Endothelial cell of umbilical vein (primary cell): ENCODE results near the gene USP6. TPM values are rescaled to one million over a fixed set of nuclear protein-coding genes. Genes with fewer than 3 reads are reported as not detected.

Experiments used
- BruUV-seq: library from RNA; stranded (reverse); fragments of 400-500 nt; replicated peaks from 2 replicates; lab custom pipeline; 2021; lab: Mats Ljungman, UMichigan
- CTCF ChIA-PET: fragments of 300-600, 350-600 bp; sonication (Branson Sonifier 250); formaldehyde crosslinking; loops from one replicate; lab custom pipeline; 2021; ENCODE audit warnings: antibody characterized with exemption, inconsistent platforms; lab: Charles Lee
- POLR2A ChIA-PET: fragments of 300-600, 350-600 bp; sonication (Branson Sonifier 250); formaldehyde crosslinking; loops from one replicate; lab custom pipeline; 2021; ENCODE audit warnings: antibody characterized with exemption, inconsistent platforms; lab: Charles Lee
- DNase-seq: peaks from one replicate; pipeline ENCODE4 v3.0.0-alpha.2; 2011; ENCODE audit warnings: low read depth, low spot score
- FAIRE-seq: peaks from 2 replicates; lab custom pipeline; 2011; peaks lifted over from hg19 to GRCh38; lab: Jason Lieb, UNC
- H2AFZ ChIP-seq: 2 replicates; pipeline ENCODE4 v1.6.0; 2012; ENCODE audit warnings: low read depth, low read length, control low read depth, inconsistent platforms
- H3K27ac ChIP-seq: 2 replicates; pipeline ENCODE4 v1.5.1; 2011; ENCODE audit warnings: low read depth, mild to moderate bottlenecking, control low read depth, low read length, moderate library complexity; ENCODE audit not compliant: insufficient read depth
- H3K27me3 ChIP-seq, 2 experiments: 2 replicates each; pipeline versions ENCODE4 v1.6.0 to v1.6.1; 2011; ENCODE audit warnings: low read length in 2 of 2, mixed read lengths in 1 of 2; ENCODE audit not compliant: control insufficient read depth in 2 of 2, insufficient read depth in 2 of 2
- H3K36me3 ChIP-seq, 2 experiments: 2 replicates in 1 of 2; 3 replicates in 1 of 2; pipeline ENCODE4 v1.5.1; 2011; ENCODE audit warnings: low read length in 2 of 2, mild to moderate bottlenecking in 1 of 2, moderate library complexity in 1 of 2; ENCODE audit not compliant: control insufficient read depth in 2 of 2, insufficient read depth in 2 of 2; ENCODE audit errors: extremely low read depth in 1 of 2
- H3K4me1 ChIP-seq: 3 replicates; pipeline ENCODE4 v1.5.1; 2011; ENCODE audit warnings: mild to moderate bottlenecking, low read length; ENCODE audit not compliant: control insufficient read depth, insufficient read depth; ENCODE audit errors: extremely low read depth
- H3K4me2 ChIP-seq: 2 replicates; pipeline ENCODE4 v1.6.1; 2011; ENCODE audit warnings: low read length, control low read depth, mixed read lengths; ENCODE audit not compliant: insufficient read depth
- H3K4me3 ChIP-seq, 3 experiments: fragments of 200-600 bp in 1 of 3; sonication (generic), shearing (Covaris generic) in 1 of 3; replicated peaks in 1 of 3; 2 replicates each; pipeline ENCODE4 v1.5.1; 2011 to 2016; ENCODE audit warnings: control low read depth in 3 of 3, low read length in 3 of 3, mild to moderate bottlenecking in 2 of 3, inconsistent platforms in 1 of 3, low read depth in 1 of 3, moderate library complexity in 1 of 3; ENCODE audit not compliant: insufficient read depth in 1 of 3
- H3K79me2 ChIP-seq: 2 replicates; pipeline ENCODE4 v1.6.0; 2012; ENCODE audit warnings: low read length, inconsistent platforms; ENCODE audit not compliant: control insufficient read depth, insufficient read depth
- H3K9ac ChIP-seq: replicated peaks from 2 replicates; pipeline ENCODE3; 2011; ENCODE audit warnings: low read length, control low read depth; ENCODE audit not compliant: insufficient read depth; ENCODE audit errors: extremely low read depth
- H3K9me1 ChIP-seq: replicated peaks from 3 replicates; pipeline ENCODE4 v1.6.0; 2011; ENCODE audit warnings: mild to moderate bottlenecking, low read length; ENCODE audit not compliant: control insufficient read depth, insufficient read depth; ENCODE audit errors: extremely low read depth
- H3K9me3 ChIP-seq: replicated peaks from 2 replicates; pipeline ENCODE4 v1.5.1; 2012; ENCODE audit warnings: low read length, inconsistent platforms; ENCODE audit not compliant: control insufficient read depth, insufficient read depth
- H4K20me1 ChIP-seq: replicated peaks from 2 replicates; pipeline ENCODE3; 2011; ENCODE audit warnings: mild to moderate bottlenecking, low read length; ENCODE audit not compliant: control insufficient read depth, insufficient read depth; ENCODE audit errors: extremely low read depth
- EZH2 ChIP-seq: IDR thresholded peaks from 2 replicates; pipeline ENCODE4 v1.6.1; 2012; ENCODE audit warnings: borderline replicate concordance, low read depth, mild to moderate bottlenecking, moderate library complexity, low read length, inconsistent platforms; ENCODE audit not compliant: severe bottlenecking
- FOS ChIP-seq: IDR thresholded peaks from 2 replicates; pipeline ENCODE4 v1.6.1; 2011; ENCODE audit warnings: mild to moderate bottlenecking, low read length, moderate library complexity, borderline replicate concordance; ENCODE audit not compliant: insufficient read depth
- GATA2 ChIP-seq: IDR thresholded peaks from 2 replicates; pipeline ENCODE4 v1.7.0; 2011; ENCODE audit warnings: low read depth, mild to moderate bottlenecking, moderate library complexity, mixed read lengths, low read length; ENCODE audit not compliant: insufficient read length, insufficient read depth
- JUN ChIP-seq: IDR thresholded peaks from 2 replicates; pipeline ENCODE4 v1.6.1; 2011; ENCODE audit warnings: borderline replicate concordance, low read depth; ENCODE audit not compliant: insufficient read length, insufficient read depth
- MYC ChIP-seq: IDR thresholded peaks from one replicate; pipeline ENCODE4 v1.6.1; 2011; ENCODE audit warnings: mild to moderate bottlenecking, low read depth, low read length
- POLR2A ChIP-seq: IDR thresholded peaks from 2 replicates; pipeline ENCODE4 v1.6.1; 2012; ENCODE audit warnings: low read depth, mild to moderate bottlenecking, control low read depth, low read length
- POLR2AphosphoS5 ChIP-seq: IDR thresholded peaks from 2 replicates; pipeline ENCODE4 v1.6.1; 2012; ENCODE audit warnings: low read depth, mild to moderate bottlenecking, control low read depth, low read length, moderate library complexity; ENCODE audit not compliant: insufficient read depth
- dilution Hi-C: fragments of 300-500 bp; cut with MboI; formaldehyde crosslinking; loops from one replicate; pipeline ENCODE4 v1.15.0; 2019; ENCODE audit warnings: low sequenced_read_pairs; ENCODE audit not compliant: extremely low pct_ligation_motif_present
- intact Hi-C: fragments of 100-400 bp; cut with micrococcal nuclease; formaldehyde crosslinking; loops from one replicate; pipeline ENCODE4 v1.10.0; 2022
- polyA plus RNA-seq, 4 experiments: library from polyadenylated mRNA; depleted of rRNA in 3 of 4; stranded (reverse) in 3 of 4; unstranded in 1 of 4; fragments of >200 nt; gene quantifications; 2 replicates each; pipeline versions ENCODE4 v1.2.1 to v1.2.3, GENCODE V29; 2011 to 2012; ENCODE audit warnings: missing spikeins in 1 of 4
- total RNA-seq: library from RNA; stranded (reverse); gene quantifications from 2 replicates; pipeline ENCODE4 v1.2.3, GENCODE V29; 2021
- TF ChIP-seq, protein P1 (sequence below): IDR thresholded peaks from 2 replicates; pipeline ENCODE4 v1.6.1; 2011; ENCODE audit not compliant: insufficient read depth, insufficient read length
- TF ChIP-seq, protein P2 (sequence below), 2 donors: IDR thresholded peaks; 1 replicate in 1 of 2; 2 replicates in 1 of 2; pipeline ENCODE4 v1.5.1; 2011; ENCODE audit warnings: low read length in 2 of 2, mild to moderate bottlenecking in 2 of 2, moderate library complexity in 2 of 2, control low read depth in 1 of 2, inconsistent platforms in 1 of 2, low read depth in 1 of 2; ENCODE audit not compliant: insufficient read depth in 1 of 2; ENCODE audit errors: extremely low read depth in 1 of 2

Gene USP6
- total and polyA plus RNA-seq, 2 donors (not counting 3 experiments of a cell fraction or from before 2014, with no cell fraction given), result under 0.01 to 0.15 TPM

DNA sequence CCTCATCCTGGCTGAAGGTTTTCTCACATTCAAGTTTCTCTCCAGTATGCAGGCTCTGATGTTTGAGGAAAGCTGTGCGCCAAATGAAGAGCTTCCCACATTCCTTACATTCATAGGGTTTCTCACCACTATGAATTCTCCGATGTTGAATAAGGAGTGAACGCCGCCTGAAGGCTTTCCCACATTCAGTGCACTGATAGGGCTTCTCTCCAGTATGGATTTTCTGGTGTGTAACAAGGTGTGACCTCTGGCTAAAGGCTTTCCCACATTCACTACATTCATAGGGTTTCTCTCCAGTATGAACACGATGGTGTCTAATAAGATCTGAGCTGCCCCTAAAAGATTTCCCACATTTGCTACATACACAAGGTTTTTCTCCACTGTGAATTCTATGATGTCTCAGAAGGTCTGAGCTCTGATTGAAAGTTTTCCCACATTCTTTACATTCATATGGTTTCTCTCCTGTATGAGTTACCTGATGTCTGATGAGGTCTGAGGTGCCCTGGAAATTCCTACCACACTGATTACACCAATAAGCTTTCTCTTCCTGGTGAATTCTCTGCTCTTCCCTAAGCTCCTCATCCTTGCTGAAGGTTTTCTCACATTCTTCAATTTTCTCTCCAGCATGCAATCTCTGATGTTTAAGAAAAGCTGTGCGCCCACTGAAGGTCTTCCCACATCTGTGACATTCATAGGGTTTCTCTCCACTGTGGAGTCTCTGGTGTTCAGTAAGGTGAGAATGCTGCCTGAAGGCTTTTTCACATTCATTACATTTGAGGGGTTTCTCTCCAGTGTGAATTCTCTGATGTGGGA, 67.0 kb downstream of the USP6 start:
- H2AFZ ChIP-seq, result no peak overlapping the region
- TF ChIP-seq POLR2A (no peak), MYC (no peak), JUN (no peak), FOS (no peak), GATA2 (no peak), EZH2 (no peak), POLR2AphosphoS5 (no peak)
- TF ChIP-seq, protein P1, sequence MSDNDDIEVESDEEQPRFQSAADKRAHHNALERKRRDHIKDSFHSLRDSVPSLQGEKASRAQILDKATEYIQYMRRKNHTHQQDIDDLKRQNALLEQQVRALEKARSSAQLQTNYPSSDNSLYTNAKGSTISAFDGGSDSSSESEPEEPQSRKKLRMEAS, result no peak
- TF ChIP-seq, protein P2, sequence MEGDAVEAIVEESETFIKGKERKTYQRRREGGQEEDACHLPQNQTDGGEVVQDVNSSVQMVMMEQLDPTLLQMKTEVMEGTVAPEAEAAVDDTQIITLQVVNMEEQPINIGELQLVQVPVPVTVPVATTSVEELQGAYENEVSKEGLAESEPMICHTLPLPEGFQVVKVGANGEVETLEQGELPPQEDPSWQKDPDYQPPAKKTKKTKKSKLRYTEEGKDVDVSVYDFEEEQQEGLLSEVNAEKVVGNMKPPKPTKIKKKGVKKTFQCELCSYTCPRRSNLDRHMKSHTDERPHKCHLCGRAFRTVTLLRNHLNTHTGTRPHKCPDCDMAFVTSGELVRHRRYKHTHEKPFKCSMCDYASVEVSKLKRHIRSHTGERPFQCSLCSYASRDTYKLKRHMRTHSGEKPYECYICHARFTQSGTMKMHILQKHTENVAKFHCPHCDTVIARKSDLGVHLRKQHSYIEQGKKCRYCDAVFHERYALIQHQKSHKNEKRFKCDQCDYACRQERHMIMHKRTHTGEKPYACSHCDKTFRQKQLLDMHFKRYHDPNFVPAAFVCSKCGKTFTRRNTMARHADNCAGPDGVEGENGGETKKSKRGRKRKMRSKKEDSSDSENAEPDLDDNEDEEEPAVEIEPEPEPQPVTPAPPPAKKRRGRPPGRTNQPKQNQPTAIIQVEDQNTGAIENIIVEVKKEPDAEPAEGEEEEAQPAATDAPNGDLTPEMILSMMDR (IDR thresholded peaks at IDR 0.05; ENCODE audit: extremely low read depth in 1 of 2, insufficient read depth in 1 of 2, low read depth in 1 of 2, low read length in 2 of 2), result no peak
- no peak overlapping the region for H3K9ac ChIP-seq
- intact Hi-C loops (no loop called here), dilution Hi-C loops (no loop called here)
- H3K36me3 ChIP-seq, result no peaks in the 10 kb centered on the region
- ChIA-PET POLR2A (no interaction called here), CTCF (interaction anchor here (1.1 kb wide), 1 partner anchor 9 kb away, joined by 5 read pairs; the partner anchor contains the start of gene ZNF594)
- no peak overlapping the region for H3K27ac ChIP-seq
- H3K79me2 ChIP-seq, result no peaks in the 10 kb centered on the region
- no peak overlapping the region for H3K4me3 ChIP-seq
- H3K4me2 ChIP-seq, result no peak overlapping the region
- BruUV-seq, result no TSS peak
- no peaks in the 10 kb centered on the region for H4K20me1 ChIP-seq
- FAIRE-seq, result no peak
- no peak for DNase-seq
- no peaks in the 10 kb centered on the region for H3K4me1 ChIP-seq
- no peaks in the 10 kb centered on the region for H3K9me1 ChIP-seq
- no peaks in the 10 kb centered on the region for H3K27me3 ChIP-seq
- H3K9me3 ChIP-seq, result peaks cover 34% of the 10 kb centered on the region
